ENCODE data around the gene GLDN.

DNA sequence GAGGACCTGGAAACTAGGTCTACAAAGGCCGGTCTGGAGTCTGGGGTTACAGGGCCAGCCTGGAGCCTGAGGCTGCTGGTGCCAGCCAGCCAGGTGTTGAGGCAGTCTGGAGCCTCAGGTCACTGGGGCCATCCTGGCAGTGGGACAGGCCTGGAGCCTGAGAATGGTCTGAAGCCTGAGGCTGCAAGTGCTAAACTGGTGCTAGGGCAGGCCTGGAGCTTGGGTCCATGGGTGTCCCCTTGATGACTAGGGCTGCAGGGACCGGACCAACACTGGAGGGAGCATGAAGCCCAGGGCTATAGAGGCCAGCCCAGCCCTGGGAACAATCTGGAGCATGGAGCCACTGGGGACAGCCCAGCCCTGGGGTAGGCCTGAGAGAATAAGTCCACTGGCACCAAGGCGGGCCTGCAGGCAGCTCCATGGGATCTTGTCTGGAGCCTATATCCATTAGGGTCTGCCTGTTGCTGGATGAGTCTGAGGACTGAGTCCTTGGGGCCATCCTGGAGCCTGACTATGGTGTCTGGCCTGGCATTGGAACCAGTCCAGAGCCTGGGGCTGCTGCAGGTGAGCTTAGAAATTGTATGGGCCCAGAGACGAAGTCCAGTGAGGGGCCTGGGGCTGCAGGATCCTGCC is 101.9 kb downstream of the GLDN start:
- no peak for TF ChIP-seq ZNF18 (tag by site-specific recombination; IDR thresholded peaks at IDR 0.05)
- TF ChIP-seq SP3 (tag by site-specific recombination; IDR thresholded peaks at IDR 0.05), result no peak
- TF ChIP-seq CTCF (tag by site-specific recombination; IDR thresholded peaks at IDR 0.05), result no peak
- no peak for TF ChIP-seq ZBTB8A (tag by site-specific recombination; IDR thresholded peaks at IDR 0.05)
- no peak for TF ChIP-seq SCRT2 (tag by site-specific recombination; IDR thresholded peaks at IDR 0.05)
- no peak for TF ChIP-seq ZNF138 (tag by site-specific recombination; IDR thresholded peaks at IDR 0.05; ENCODE audit: borderline replicate concordance)
- TF ChIP-seq ZNF174 (tag by site-specific recombination; IDR thresholded peaks at IDR 0.05), result no peak
- TF ChIP-seq YY1 (tag by site-specific recombination; IDR thresholded peaks at IDR 0.05), result no peak
- no peak for TF ChIP-seq SP2 (tag by site-specific recombination; IDR thresholded peaks at IDR 0.05)
- TF ChIP-seq ZNF184 (tag by site-specific recombination; IDR thresholded peaks at IDR 0.05), result no peak
- TF ChIP-seq TCF7L2 (IDR thresholded peaks at IDR 0.05; ENCODE audit: borderline replicate concordance, low read depth, low read length), result no peak
- TF ChIP-seq ATF2 (tag by site-specific recombination; IDR thresholded peaks at IDR 0.05; ENCODE audit: low read depth), result no peak
- TF ChIP-seq ZNF596 (tag by site-specific recombination; IDR thresholded peaks at IDR 0.05), result no peak
- TF ChIP-seq, protein P1, sequence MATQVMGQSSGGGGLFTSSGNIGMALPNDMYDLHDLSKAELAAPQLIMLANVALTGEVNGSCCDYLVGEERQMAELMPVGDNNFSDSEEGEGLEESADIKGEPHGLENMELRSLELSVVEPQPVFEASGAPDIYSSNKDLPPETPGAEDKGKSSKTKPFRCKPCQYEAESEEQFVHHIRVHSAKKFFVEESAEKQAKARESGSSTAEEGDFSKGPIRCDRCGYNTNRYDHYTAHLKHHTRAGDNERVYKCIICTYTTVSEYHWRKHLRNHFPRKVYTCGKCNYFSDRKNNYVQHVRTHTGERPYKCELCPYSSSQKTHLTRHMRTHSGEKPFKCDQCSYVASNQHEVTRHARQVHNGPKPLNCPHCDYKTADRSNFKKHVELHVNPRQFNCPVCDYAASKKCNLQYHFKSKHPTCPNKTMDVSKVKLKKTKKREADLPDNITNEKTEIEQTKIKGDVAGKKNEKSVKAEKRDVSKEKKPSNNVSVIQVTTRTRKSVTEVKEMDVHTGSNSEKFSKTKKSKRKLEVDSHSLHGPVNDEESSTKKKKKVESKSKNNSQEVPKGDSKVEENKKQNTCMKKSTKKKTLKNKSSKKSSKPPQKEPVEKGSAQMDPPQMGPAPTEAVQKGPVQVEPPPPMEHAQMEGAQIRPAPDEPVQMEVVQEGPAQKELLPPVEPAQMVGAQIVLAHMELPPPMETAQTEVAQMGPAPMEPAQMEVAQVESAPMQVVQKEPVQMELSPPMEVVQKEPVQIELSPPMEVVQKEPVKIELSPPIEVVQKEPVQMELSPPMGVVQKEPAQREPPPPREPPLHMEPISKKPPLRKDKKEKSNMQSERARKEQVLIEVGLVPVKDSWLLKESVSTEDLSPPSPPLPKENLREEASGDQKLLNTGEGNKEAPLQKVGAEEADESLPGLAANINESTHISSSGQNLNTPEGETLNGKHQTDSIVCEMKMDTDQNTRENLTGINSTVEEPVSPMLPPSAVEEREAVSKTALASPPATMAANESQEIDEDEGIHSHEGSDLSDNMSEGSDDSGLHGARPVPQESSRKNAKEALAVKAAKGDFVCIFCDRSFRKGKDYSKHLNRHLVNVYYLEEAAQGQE (tag by site-specific recombination; IDR thresholded peaks at IDR 0.05), result no peak
